ENCODE measurements around the gene FZD8.

Gene FZD8

GRCh38 chr10:35594115-35595079, 47.7 kb downstream of the FZD8 start:
- H3K9ac ChIP-seq (ENCODE audit: low read length), result no peak overlapping the region
- no peak for DNase-seq
- no peak overlapping the region for H3K4me2 ChIP-seq (ENCODE audit: low read depth, low read length)
- TF ChIP-seq EZH2phosphoT487 (IDR thresholded peaks at IDR 0.05; ENCODE audit: low read length), result no peak
- no peak for TF ChIP-seq CTCF (IDR thresholded peaks at IDR 0.05; ENCODE audit: low read length)
- no peak for TF ChIP-seq EZH2 (optimal IDR thresholded peaks at IDR 0.05; ENCODE audit: low read depth, low read length)
- H2AFZ ChIP-seq (ENCODE audit: low read length), result no peak overlapping the region
- H3K9me2 ChIP-seq (replicated peaks; ENCODE audit: insufficient read depth, low read length), result no peaks in the 10 kb centered on the region
- H3K79me2 ChIP-seq (ENCODE audit: low read length), result no peaks in the 10 kb centered on the region
- H3K4me1 ChIP-seq (ENCODE audit: low read length), result no peaks in the 10 kb centered on the region
- H3K27ac ChIP-seq (ENCODE audit: low read length), result no peak overlapping the region
- no peaks in the 10 kb centered on the region for H4K20me1 ChIP-seq (ENCODE audit: insufficient read depth, low read length)
- H3F3A ChIP-seq (ENCODE audit: insufficient read depth, low read length), result no peaks in the 10 kb centered on the region
- H3K4me3 ChIP-seq (ENCODE audit: low read length), result no peak overlapping the region
- H3K36me3 ChIP-seq (replicated peaks; ENCODE audit: insufficient read depth, low read length), result no peaks in the 10 kb centered on the region
- H3K27me3 ChIP-seq (replicated peaks; ENCODE audit: insufficient read depth, low read length), result no peaks in the 10 kb centered on the region
- no peaks in the 10 kb centered on the region for H3K9me3 ChIP-seq (replicated peaks; ENCODE audit: insufficient read depth, low read length)

GRCh38 chr10:35592441-35592840, 49.7 kb downstream of the FZD8 start:
- no peaks in the 10 kb centered on the region for H3F3A ChIP-seq (ENCODE audit: insufficient read depth, low read length)
- no peaks in the 10 kb centered on the region for H3K4me1 ChIP-seq (ENCODE audit: low read length)
- TF ChIP-seq EZH2phosphoT487 (IDR thresholded peaks at IDR 0.05; ENCODE audit: low read length) (no peak), CTCF (IDR thresholded peaks at IDR 0.05; ENCODE audit: low read length) (no peak), EZH2 (optimal IDR thresholded peaks at IDR 0.05; ENCODE audit: low read depth, low read length) (no peak)
- H3K9me2 ChIP-seq (replicated peaks; ENCODE audit: insufficient read depth, low read length), result no peaks in the 10 kb centered on the region
- H3K27ac ChIP-seq (ENCODE audit: low read length), result no peak overlapping the region
- no peak overlapping the region for H2AFZ ChIP-seq (ENCODE audit: low read length)
- H3K9ac ChIP-seq (ENCODE audit: low read length), result no peak overlapping the region
- no peaks in the 10 kb centered on the region for H4K20me1 ChIP-seq (ENCODE audit: insufficient read depth, low read length)
- no peaks in the 10 kb centered on the region for H3K9me3 ChIP-seq (replicated peaks; ENCODE audit: insufficient read depth, low read length)
- no peaks in the 10 kb centered on the region for H3K79me2 ChIP-seq (ENCODE audit: low read length)
- H3K4me3 ChIP-seq (ENCODE audit: low read length), result no peak overlapping the region
- H3K4me2 ChIP-seq (ENCODE audit: low read depth, low read length), result no peak overlapping the region
- no peak for DNase-seq
- H3K36me3 ChIP-seq (replicated peaks; ENCODE audit: insufficient read depth, low read length), result no peaks in the 10 kb centered on the region
- H3K27me3 ChIP-seq (replicated peaks; ENCODE audit: insufficient read depth, low read length), result no peaks in the 10 kb centered on the region

- no peaks in the 10 kb centered on the region for H3K9me2 ChIP-seq (replicated peaks; ENCODE audit: insufficient read depth, low read length)
- no peak overlapping the region for H3K9ac ChIP-seq (ENCODE audit: low read length)
- no peaks in the 10 kb centered on the region for H3K27me3 ChIP-seq (replicated peaks; ENCODE audit: insufficient read depth, low read length)
- H3K79me2 ChIP-seq (ENCODE audit: low read length), result no peaks in the 10 kb centered on the region
- DNase-seq, result no peak
- no peak overlapping the region for H2AFZ ChIP-seq (ENCODE audit: low read length)
- H3K27ac ChIP-seq (ENCODE audit: low read length), result no peak overlapping the region
- no peak for TF ChIP-seq EZH2phosphoT487 (IDR thresholded peaks at IDR 0.05; ENCODE audit: low read length)
- TF ChIP-seq CTCF (IDR thresholded peaks at IDR 0.05; ENCODE audit: low read length), result no peak
- TF ChIP-seq EZH2 (optimal IDR thresholded peaks at IDR 0.05; ENCODE audit: low read depth, low read length), result no peak
- H3K36me3 ChIP-seq (replicated peaks; ENCODE audit: insufficient read depth, low read length), result no peaks in the 10 kb centered on the region
- H4K20me1 ChIP-seq (ENCODE audit: insufficient read depth, low read length), result no peaks in the 10 kb centered on the region
- no peak overlapping the region for H3K4me2 ChIP-seq (ENCODE audit: low read depth, low read length)
- no peak overlapping the region for H3K4me3 ChIP-seq (ENCODE audit: low read length)
- H3F3A ChIP-seq (ENCODE audit: insufficient read depth, low read length), result no peaks in the 10 kb centered on the region
- H3K4me1 ChIP-seq (ENCODE audit: low read length), result no peaks in the 10 kb centered on the region
- no peaks in the 10 kb centered on the region for H3K9me3 ChIP-seq (replicated peaks; ENCODE audit: insufficient read depth, low read length)
Observed at GRCh38 chr10:35588836-35589235, 53.3 kb downstream of the FZD8 start.
